GM10266 (cell line): ENCODE data around the gene DMBT1.

Experiments
- DNase-seq: peaks from one replicate; pipeline ENCODE4 v3.0.0; 2012; ENCODE audit errors: extremely low spot score
- TF ChIP-seq, protein P1 (sequence below): IDR thresholded peaks from 2 replicates; pipeline ENCODE4 v1.5.1; 2012; ENCODE audit warnings: mild to moderate bottlenecking, low read depth; ENCODE audit not compliant: control insufficient read depth, insufficient read depth; ENCODE audit errors: missing control alignments

Gene DMBT1

DNA sequence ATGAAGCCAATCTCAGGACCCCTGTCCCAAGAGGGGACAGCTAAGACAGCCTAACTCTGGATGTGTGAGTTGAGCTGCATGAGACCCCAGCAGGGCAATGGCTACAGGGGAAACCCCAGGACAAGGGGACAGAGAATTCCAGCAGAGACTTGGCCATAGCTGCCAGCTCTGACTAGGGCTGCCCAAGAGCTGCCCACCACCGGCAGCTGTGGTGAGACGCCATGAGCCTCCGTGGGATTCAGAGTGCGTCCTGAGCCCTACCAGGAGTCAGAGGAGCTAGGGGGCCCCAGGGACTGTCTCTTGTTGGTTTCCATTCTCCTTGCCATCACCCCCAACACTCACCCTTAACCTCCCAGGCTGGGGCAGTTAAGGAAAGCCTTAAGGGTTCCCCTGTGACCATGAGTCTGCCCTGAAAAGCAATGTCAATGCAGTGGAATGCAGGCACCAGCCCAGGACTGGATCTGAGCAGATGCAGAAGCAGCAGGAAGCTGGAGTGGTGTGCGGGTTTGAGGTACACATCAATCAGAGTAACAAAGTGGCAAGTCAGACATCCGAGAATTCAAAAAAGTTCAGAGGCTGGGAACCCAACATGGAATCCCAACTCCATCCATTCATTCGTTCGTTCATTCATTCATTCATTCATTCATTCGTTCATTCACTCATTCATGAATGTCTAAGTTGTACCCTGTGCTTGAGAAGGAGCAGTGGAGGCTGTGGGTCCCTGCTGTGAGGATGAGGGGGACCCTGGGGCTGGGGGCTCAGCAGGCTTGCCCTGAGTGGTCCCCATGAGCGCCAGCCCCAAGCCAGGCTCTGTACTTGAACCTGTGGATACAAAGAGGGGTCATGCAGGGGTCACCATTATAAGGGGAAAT is 86.2 kb downstream of the DMBT1 start:
- TF ChIP-seq, protein P1, sequence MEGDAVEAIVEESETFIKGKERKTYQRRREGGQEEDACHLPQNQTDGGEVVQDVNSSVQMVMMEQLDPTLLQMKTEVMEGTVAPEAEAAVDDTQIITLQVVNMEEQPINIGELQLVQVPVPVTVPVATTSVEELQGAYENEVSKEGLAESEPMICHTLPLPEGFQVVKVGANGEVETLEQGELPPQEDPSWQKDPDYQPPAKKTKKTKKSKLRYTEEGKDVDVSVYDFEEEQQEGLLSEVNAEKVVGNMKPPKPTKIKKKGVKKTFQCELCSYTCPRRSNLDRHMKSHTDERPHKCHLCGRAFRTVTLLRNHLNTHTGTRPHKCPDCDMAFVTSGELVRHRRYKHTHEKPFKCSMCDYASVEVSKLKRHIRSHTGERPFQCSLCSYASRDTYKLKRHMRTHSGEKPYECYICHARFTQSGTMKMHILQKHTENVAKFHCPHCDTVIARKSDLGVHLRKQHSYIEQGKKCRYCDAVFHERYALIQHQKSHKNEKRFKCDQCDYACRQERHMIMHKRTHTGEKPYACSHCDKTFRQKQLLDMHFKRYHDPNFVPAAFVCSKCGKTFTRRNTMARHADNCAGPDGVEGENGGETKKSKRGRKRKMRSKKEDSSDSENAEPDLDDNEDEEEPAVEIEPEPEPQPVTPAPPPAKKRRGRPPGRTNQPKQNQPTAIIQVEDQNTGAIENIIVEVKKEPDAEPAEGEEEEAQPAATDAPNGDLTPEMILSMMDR: no peak
- no peak for DNase-seq

DNA sequence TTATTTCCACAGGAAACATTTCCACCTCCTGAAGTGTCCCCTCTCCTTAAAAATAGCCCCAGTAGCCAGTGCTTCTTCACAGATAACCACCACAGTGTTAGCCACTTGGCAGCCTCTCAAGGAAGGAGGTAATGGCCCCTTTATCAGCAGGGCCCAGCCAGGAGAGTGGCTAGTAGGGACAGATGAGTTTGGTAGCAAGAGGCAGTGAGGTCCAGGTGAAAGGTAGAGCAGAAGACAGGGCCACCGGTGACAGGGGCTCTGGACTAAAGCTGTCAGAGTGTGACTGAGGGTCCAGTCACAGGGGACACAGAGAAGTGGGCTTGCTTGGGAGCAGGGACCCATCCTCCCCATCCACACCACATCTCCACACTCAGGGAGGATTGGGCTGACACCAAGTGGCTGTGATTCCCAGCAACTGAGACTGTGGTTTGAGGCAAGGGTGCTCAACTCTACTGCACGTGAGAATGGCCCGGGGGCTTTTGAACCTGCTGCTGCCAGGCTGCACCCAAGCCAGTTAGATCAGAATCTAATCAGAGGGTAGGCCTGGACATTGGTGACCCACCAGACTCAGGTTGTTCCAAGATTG is 86.9 kb downstream of the DMBT1 start:
- TF ChIP-seq, protein P1: no peak
- no peak for DNase-seq

DNA sequence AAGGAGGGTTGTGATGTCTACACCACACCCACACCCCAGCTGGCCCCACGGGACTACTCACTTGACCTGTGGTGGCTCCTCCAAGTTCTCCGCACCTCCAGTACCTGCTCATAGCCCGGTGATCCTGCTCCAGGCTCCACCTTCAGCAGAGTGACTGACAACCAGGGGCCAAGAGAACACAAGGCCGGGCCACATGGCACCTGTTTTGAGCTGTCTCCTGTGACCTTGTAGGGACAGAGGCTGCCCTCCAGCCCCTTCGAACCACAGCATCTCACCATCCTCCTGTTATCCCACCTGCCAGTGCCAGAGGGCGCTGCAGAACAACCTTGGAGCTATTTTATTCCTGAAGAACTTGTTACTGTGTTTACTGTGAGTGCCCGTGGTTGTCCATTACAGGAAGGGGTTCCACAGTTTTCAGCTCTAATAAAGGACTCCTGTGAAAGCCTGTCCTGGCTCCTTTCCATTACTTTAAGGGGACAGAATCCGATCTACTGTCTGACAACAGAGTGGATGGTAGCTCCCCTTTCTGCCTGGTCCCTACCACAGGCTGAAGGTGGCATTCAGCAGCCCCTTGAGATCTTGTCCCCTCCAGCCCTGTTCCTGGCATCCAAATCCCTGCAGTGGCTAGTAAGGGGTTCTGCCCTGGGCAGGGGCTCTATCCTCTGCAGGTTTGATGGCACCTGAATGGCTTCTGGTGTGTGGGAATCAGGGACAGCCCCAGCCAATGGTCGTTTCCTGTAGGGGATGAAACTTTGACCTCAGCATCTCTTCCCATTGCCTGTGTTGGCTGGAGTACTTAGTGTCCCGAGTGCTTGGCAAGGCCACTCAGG is 88.3 kb downstream of the DMBT1 start:
- peak; percentile 49 for DNase-seq
- TF ChIP-seq, protein P1: peak; percentile 78

DNA sequence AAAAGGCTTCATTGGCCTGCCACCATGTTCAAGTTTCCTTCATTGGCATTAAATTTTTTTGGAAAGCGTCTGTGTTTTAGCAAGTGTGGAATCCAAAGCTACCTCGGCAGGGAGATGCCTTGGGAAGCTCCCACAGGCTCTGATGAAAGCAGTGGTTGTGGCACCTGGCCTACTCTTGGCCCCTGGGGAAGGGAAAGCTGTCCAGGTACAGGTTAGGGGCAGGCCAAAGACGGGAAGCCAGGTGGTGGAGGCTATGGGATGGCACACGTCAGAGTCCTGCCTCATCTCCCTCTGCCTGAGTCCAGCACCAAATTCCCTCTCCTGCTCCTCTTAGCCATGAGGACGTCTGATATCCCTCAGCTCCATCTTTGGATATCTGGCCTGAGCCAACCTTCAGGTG is 89.3 kb downstream of the DMBT1 start:
- DNase-seq: no peak

DNA sequence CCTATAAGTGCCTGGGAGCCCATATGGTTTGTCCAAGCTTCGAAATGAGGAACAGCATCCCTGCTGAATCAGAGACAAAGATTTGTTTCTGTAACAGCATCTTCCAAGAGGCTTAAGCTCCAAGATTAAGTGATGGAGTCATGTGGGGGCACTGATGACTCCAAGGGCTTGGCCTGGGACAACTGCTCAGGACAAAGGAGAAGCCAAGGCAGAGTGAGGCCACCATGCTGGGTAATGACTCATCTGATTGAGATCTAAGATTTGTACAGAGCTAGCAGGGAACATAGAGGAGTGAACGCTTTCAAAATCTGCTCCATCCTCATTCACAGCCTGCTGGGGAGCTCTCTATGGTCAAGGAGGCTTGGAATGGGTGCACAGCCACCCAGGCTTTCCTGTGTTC is 89.8 kb downstream of the DMBT1 start:
- DNase-seq: no peak
- TF ChIP-seq, protein P1: no peak

More for the DNA sequence above, 89.3 kb downstream of the DMBT1 start:
- TF ChIP-seq, protein P1: no peak

DNA sequence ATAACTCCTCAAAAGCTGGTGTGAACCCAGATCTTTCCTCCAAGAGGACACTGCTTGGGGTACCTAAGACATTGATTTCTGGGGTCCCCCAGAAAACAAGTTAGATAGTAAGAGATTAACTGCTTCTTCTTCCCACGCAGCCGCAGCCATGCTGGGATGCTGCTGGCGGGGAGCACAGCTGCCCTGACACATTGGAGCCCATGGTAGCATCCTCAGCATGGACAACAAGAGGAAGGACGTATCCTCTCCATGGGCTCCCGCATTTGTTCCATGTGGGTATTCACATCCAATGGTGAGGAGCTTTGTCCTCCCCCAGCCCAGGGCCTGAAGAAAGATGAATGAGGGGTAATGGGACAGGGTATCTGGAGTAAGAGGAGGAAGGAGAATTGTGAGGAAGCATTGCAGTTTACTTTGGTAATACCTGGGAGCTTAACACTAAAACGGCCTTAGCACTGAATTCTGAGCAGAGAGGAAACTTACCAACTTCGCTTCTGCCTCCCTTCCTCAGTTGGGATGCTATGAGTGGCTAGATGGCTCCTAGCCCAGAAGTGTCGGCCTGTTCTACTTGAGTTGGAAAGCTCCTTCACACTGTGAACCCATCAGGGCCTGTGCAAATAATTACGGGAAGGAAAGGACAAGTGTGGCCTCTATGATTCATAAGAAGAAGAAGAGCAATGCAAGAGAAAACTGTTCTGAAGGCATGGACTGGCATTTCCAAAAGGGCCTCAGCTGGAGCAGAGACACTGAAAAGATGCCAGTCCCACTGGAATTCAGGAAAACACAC is 95.2 kb downstream of the DMBT1 start:
- TF ChIP-seq, protein P1: no peak
- no peak for DNase-seq
